Measurements from ENCODE around the gene OSBPL2. TPM values are rescaled to one million over a fixed set of nuclear protein-coding genes. Genes with fewer than 3 reads are reported as not detected.

OSBPL2 gene
- total RNA-seq, 1 donor from 2014 or later, result 25.0 TPM

DNA sequence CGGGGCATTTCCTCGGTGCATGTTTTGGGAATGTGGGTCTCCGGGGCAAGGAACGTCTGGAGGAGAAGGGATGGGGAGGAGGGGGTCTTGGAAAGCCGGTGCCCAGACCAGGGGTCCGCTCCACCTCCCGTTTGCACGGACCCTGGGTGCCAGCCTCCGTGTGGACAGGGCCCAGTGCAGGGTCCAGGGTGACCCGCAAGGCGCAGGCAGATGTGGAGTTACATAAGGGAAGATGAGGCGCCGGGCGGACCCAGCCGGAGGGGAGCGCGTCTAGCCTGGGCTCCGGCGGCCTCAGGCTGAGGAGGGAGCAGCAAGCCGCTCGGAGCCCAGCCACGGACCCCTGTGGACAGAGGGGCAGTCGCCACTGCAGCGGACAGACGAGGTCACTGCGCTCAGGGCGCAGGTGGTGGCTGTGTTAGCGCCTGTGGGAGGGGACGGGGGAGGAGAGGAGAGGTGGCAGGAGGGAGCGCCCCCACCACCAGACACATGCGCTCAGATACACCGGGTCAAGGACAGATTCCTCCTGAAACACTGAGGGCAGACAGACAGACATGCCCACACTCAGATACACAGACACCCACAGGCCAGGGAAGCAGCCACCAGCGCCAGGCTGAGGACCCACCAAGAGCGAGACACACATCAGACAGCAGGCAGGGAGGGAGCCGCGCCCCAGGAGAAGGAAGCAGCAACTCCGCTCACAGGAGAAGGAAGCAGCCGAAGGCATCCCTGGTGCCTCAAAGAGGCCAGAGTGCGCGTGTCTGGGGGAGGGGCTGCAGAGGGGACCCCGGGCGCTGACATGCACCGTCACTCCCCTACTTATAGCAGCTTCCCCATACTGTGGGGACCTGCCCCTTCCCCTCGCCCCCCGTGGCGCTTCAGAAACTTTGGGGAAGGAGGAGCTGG is 17.4 kb upstream of the OSBPL2 start:
- intact Hi-C loops (cut with DNase I), result no loop called here
- peak overlapping the region in 1 of 2 donors; percentile 36 for H3K4me3 ChIP-seq
- H3K4me1 ChIP-seq, result peaks cover 3 to 7% of the 10 kb centered on the region in 2 donors
- peaks cover 28% of the 10 kb centered on the region for H3K27me3 ChIP-seq
- H3K9me3 ChIP-seq, result no peaks in the 10 kb centered on the region
- TF ChIP-seq, protein P1, sequence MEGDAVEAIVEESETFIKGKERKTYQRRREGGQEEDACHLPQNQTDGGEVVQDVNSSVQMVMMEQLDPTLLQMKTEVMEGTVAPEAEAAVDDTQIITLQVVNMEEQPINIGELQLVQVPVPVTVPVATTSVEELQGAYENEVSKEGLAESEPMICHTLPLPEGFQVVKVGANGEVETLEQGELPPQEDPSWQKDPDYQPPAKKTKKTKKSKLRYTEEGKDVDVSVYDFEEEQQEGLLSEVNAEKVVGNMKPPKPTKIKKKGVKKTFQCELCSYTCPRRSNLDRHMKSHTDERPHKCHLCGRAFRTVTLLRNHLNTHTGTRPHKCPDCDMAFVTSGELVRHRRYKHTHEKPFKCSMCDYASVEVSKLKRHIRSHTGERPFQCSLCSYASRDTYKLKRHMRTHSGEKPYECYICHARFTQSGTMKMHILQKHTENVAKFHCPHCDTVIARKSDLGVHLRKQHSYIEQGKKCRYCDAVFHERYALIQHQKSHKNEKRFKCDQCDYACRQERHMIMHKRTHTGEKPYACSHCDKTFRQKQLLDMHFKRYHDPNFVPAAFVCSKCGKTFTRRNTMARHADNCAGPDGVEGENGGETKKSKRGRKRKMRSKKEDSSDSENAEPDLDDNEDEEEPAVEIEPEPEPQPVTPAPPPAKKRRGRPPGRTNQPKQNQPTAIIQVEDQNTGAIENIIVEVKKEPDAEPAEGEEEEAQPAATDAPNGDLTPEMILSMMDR (IDR thresholded peaks at IDR 0.05), result no peak
- DNase-seq (ENCODE audit: low spot score in 2 of 2), result no peak
- H3K27ac ChIP-seq, result no peak overlapping the region
- H3K36me3 ChIP-seq, result no peaks in the 10 kb centered on the region

DNA sequence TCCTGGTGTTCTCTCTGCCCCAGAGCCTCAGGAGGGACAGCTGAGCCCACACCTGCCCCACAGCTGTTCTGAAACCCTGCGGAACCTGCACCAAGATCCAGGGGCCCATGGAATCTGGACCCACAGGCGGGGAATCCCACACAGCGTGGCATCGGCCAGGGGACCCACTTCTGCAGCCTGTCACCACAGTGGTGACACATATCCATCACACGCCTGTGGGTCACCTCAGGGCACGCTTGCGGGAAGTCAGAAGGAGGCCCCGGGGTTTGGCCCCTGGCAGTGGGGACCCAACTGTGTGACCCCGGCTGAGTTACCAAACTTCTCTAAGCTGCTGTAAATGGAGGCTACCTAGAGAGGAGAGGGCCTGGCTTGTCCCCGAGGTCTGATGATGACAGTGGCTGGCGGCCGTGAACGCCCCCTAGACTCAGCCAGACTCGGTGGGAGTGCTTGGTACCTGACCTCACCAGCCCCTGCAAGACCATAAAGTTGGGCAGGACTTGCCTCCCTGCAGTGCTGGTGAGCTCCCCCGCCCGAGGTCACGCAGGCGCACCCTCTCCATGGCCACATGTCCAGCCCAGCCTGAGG is 16.0 kb upstream of the OSBPL2 start:
- Histone ChIP-seq H3K9me3 (no peaks in the 10 kb centered on the region), H3K27ac (no peak overlapping the region), H3K36me3 (no peaks in the 10 kb centered on the region), H3K4me1 (peaks cover 3 to 7% of the 10 kb centered on the region in 2 donors), H3K4me3 (no peak overlapping the region), H3K27me3 (peaks cover 28% of the 10 kb centered on the region)
- intact Hi-C loops (cut with DNase I), result no loop called here
- no peak for DNase-seq (ENCODE audit: low spot score in 2 of 2)
- TF ChIP-seq, protein P1 (IDR thresholded peaks at IDR 0.05), result no peak

DNA sequence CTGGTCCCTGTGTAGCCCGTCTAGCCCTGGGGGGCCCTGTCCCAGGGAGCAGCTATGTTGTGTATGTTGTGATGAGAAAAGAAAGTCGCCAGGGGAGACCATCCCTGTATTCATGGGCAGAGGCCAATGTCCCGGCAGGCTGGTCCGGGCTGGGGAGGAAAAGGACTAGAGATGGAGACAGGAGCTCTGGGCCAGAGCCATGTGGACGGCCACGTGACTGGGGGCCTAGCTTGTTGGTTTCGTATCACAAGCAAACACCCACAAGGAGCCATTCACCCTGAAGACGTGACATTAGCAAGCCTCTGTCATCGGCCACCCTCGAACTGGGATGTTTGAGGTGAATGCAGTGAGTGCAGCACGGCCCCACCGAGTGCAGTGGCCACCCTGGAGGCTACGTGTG is 15.3 kb upstream of the OSBPL2 start:
- H3K4me1 ChIP-seq, result peaks cover 3 to 7% of the 10 kb centered on the region in 2 donors
- H3K36me3 ChIP-seq, result no peaks in the 10 kb centered on the region
- no peak overlapping the region for H3K27ac ChIP-seq
- H3K9me3 ChIP-seq, result no peaks in the 10 kb centered on the region
- H3K4me3 ChIP-seq, result no peak overlapping the region
- H3K27me3 ChIP-seq, result peaks cover 22% of the 10 kb centered on the region
- intact Hi-C loops (cut with DNase I), result no loop called here
- TF ChIP-seq, protein P1 (IDR thresholded peaks at IDR 0.05), result no peak
- no peak for DNase-seq (ENCODE audit: low spot score in 2 of 2)

DNA sequence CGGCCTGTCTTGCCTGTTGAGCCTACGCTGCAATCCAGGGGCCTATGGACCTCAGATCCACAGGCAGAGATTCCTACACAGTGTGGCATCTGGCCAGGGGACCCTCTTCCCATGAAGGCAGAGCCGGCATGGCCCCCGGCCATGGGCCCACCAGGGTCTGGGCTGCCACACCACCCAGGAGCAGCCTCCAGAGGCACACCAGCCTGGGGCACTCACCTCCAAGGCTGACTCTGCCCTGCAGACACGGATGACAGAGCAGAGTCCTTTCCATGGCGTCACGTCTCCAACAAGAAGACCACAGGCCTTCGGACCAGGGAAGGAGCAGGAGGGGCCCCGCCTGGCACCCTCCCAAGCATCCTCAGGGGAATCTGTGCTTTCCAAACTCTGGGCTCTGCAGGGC is 14.8 kb upstream of the OSBPL2 start:
- Histone ChIP-seq H3K36me3 (no peaks in the 10 kb centered on the region), H3K4me1 (peaks cover 3 to 7% of the 10 kb centered on the region in 2 donors), H3K27ac (no peak overlapping the region), H3K4me3 (no peak overlapping the region), H3K27me3 (peaks cover 16% of the 10 kb centered on the region), H3K9me3 (no peaks in the 10 kb centered on the region)
- TF ChIP-seq, protein P1 (IDR thresholded peaks at IDR 0.05), result no peak
- intact Hi-C loops (cut with DNase I), result no loop called here
- DNase-seq (ENCODE audit: low spot score in 2 of 2), result no peak

DNA sequence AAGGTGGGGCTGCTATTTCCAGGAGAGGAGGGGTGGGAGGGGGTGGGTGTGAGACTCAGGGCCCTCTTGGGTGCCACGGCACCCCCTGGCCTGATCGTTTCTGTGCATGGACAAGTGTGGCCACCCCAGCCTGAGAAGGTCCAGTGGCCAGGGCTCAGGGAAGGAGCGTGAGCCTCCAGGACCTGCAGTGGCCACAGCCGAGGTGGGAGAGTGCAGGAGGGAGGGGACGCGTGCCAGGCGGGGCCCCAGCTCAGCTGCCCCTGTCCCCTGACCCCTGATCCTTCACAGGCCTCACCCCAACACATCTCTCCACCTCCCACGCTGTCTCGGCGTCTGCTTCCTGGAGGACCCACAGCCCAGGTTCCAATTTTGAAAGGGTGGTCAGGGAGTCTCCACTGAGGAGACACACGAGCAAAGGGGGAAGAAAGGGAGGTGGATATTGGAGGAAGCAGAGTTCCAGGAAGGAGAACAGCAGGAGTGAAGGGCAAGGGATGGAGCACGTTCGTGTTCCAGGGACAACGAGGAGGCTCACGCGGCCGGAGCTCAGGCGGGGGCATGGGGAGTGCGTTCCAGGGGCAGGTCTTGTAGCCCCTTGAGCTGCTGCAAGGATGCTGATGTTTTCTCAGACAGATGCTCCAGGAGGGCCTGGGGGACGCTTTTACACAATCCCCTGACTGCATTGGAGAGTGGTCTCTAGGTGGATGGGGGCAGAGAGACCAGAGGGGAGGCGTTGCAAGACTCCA is 14.0 kb upstream of the OSBPL2 start:
- DNase-seq (ENCODE audit: low spot score in 2 of 2), result no peak
- no peak overlapping the region for H3K4me3 ChIP-seq
- intact Hi-C loops (cut with DNase I), result no loop called here
- peaks cover 14% of the 10 kb centered on the region for H3K27me3 ChIP-seq
- H3K27ac ChIP-seq, result no peak overlapping the region
- H3K36me3 ChIP-seq, result no peaks in the 10 kb centered on the region
- TF ChIP-seq, protein P1 (IDR thresholded peaks at IDR 0.05), result no peak
- H3K9me3 ChIP-seq, result no peaks in the 10 kb centered on the region
- peaks cover 3 to 7% of the 10 kb centered on the region in 2 donors for H3K4me1 ChIP-seq
